Measurements from ENCODE around the gene C1orf35.

DNA sequence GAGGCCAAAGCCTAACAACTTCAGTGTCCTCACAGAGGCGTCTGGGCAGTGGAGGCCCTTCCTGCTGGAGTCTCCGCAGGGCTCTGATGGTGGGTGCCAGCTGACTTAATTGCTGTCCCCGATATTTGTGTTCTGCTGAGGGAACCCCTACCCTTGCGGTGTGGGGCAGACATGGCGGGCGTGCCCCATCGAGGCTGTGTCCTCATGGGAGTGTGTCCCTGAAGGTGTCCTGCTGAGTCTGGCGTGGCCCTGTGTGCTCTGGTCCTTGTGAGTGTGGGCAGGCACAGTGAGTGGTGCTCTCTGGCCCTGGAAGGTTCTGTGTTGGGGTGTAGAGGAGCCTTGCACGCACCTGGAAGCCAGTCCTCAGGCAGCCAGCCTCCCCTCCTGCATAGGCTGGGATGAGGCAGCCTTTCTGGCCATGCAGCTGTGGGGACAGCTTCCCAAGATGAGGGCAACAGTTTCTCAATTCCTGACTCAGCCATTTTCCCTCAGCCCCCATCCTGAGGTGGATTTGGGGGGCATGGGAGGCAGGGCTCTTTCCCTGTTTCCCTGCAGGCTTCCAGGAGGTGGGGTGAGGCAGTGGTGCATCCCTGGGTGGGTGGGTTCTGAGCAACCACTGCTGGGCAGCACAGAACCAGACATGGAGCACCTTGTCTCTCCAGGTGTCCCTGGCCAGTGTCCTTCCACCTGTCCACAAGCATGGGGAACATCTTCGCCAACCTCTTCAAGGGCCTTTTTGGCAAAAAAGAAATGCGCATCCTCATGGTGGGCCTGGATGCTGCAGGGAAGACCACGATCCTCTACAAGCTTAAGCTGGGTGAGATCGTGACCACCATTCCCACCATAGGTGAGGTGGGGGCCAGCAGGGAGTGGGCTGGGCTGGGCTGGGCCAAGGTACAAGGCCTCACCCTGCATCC lies 6.5 kb downstream of the C1orf35 start:
- no peak for TF ChIP-seq CTCF (IDR thresholded peaks at IDR 0.05; ENCODE audit: low read depth, low read length)
- no peak for TF ChIP-seq EZH2phosphoT487 (IDR thresholded peaks at IDR 0.05; ENCODE audit: low read depth)
